Neural progenitor cell (in vitro differentiated cells): ENCODE results near the gene ZIC5.
A peak's percentile ranks its signal among the peaks of the same experiment; 100 is the strongest.

ENCODE experiments used
- CTCF ChIP-seq: fragments of 200-600 bp; sonication (generic); IDR thresholded peaks from 2 replicates; pipeline ENCODE4 v1.5.1; 2017; ENCODE audit warnings: antibody characterized with exemption, mild to moderate bottlenecking
- EZH2 ChIP-seq: fragments of 200-600 bp; sonication (generic); IDR thresholded peaks from 2 replicates; pipeline ENCODE4 v1.6.1; 2017; ENCODE audit warnings: antibody characterized with exemption, mild to moderate bottlenecking, moderate library complexity

- TF ChIP-seq CTCF: peak; percentile 6
- TF ChIP-seq EZH2: no peak
Measured at GRCh38 chr13:99991013-99991827, 19.7 kb upstream of the ZIC5 start.
